UCSD-AML1 (cell line): ENCODE data around the gene RPS27.
A peak's percentile ranks its signal among the peaks of the same experiment; 100 is the strongest.
"Not testable (repeated sequence)": the region's sequence is repeated elsewhere in the genome, so short reads cannot be mapped to it uniquely, and the experiment has no call there.

Experiments used
- DNase-seq: peaks from one replicate; lab custom pipeline; 2025; ENCODE audit not compliant: unreplicated experiment; lab: John Stamatoyannopoulos, UW

The RPS27 gene

DNA sequence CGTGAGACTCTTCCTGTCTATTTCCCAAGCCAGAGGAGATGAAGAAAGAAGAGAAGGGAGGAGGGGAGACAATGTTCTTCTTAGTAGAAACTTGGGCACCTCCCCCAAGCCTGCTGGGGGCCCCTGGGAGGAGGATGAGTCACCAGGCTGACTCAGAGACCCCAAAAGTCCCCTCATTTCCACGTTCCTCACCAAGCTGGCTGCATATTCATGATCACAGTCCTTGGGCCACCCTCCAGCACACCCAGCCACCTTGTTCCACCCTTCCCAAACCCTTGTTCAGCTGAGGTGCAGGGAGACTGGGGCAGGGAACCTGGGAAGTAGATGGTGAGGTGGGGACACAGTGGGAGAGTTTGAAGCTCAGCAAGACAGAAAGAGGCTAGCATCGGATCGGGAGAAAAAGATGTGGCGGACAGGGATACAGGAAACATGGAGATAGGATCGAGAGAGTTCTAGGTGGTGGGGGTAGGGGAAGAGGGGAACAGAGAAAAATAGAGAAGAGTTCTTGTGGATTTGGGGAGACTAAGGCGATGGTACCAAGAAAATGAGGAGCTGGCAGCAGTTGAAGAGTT is 5.1 kb upstream of the RPS27 start:
- DNase-seq: no peak

GRCh38 chr1:153985941-153986761 is 4.4 kb upstream of the RPS27 start, which contains the start of gene RAB13:
Gene RAB13, minus strand, starts transcription at chr1:153986339. Its CDS starts 103 bp downstream, at chr1:153986236.
- DNase-seq: peak; percentile 79

GRCh38 chr1:153987621-153988020 is 2.9 kb upstream of the RPS27 start:
- no peak for DNase-seq

- no peak for DNase-seq
Measured at GRCh38 chr1:153991151-153991630, 629 bp downstream of the RPS27 start.

DNA sequence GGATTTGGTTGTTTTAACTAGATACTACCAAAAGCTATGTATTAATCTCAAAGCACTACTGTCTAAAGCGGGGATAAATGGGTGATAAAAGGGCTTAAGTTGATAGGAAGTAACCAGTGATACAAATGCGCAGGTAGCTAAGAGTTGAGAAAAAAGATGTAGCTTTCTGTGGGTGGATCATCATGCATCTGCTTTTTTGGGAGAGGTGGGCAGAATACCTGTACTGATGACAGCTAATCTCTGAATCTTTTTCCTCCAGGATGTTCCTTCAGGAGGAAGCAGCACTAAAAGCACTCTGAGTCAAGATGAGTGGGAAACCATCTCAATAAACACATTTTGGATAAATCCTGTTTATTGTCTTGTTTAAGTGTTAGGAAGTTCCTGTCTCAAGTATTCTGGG is 1.2 kb downstream of the RPS27 start:
- no peak for DNase-seq

- no peak for DNase-seq
Measured at GRCh38 chr1:153995202-153995601, 4.6 kb downstream of the RPS27 start.

- no peak for DNase-seq
Measured at GRCh38 chr1:153995640-153996039, 5.1 kb downstream of the RPS27 start.

GRCh38 chr1:153996882-153997281 is 6.3 kb downstream of the RPS27 start:
- DNase-seq: not testable (repeated sequence)

- DNase-seq: no peak
Measured at GRCh38 chr1:154000420-154000819, 9.9 kb downstream of the RPS27 start.

GRCh38 chr1:154006136-154006535 is 15.6 kb downstream of the RPS27 start:
- no peak for DNase-seq

GRCh38 chr1:154012129-154012528 is 21.6 kb downstream of the RPS27 start:
- DNase-seq: no peak

DNA sequence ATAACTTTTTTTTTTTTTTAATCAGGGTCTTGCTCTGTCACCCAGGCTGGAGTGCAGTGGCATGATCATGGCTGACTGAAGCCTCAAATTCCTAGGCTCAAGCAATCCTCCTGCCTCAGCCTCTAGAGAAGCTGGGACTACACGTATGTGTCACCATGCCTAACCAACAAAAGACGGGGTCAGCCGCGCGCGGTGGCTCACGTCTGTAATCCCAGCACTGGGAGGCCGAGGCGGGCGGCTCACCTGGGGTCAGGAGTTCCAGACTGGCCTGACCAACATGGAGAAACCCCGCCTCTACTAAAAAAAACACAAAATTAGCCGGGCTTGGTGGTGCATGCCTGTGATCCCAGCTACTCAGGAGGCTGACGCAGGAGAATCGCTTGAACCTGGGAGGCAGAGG is 22.0 kb downstream of the RPS27 start:
- DNase-seq: not testable (repeated sequence)

- no peak for DNase-seq
Measured at GRCh38 chr1:154014154-154014907, 23.8 kb downstream of the RPS27 start.

GRCh38 chr1:154019269-154019668 is 28.7 kb downstream of the RPS27 start:
- DNase-seq: no peak

DNA sequence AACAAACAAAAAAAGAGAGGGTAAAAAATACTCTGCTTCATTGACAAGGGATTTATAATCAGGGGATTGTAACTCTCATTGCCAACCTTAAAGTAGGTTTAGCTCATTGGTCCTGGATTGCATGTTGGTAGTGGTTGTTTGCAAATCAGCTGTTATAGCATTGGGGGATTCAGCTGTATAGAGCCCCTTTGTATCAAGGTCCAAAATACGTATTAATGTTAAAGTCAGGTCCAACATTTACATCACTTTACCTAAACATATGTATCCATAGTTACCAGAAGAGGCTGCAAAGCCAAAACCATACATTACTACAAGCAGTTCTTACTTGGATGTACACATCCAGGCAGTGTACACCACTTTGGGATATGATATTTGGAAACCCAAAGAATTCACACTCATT is 29.4 kb downstream of the RPS27 start:
- no peak for DNase-seq

- not testable (repeated sequence) for DNase-seq
Measured at GRCh38 chr1:154033697-154034096, 43.1 kb downstream of the RPS27 start.
